EL (cell line): ENCODE results near the gene PSMB5.

Experiments
- DNase-seq: peaks from one replicate; pipeline ENCODE4 v3.0.0-alpha.2; 2016

The PSMB5 gene

GRCh38 chr14:22985894-22986507 lies 48.7 kb downstream of the PSMB5 start:
- no peak for DNase-seq

GRCh38 chr14:22984959-22985658 lies 49.6 kb downstream of the PSMB5 start:
- no peak for DNase-seq

DNA sequence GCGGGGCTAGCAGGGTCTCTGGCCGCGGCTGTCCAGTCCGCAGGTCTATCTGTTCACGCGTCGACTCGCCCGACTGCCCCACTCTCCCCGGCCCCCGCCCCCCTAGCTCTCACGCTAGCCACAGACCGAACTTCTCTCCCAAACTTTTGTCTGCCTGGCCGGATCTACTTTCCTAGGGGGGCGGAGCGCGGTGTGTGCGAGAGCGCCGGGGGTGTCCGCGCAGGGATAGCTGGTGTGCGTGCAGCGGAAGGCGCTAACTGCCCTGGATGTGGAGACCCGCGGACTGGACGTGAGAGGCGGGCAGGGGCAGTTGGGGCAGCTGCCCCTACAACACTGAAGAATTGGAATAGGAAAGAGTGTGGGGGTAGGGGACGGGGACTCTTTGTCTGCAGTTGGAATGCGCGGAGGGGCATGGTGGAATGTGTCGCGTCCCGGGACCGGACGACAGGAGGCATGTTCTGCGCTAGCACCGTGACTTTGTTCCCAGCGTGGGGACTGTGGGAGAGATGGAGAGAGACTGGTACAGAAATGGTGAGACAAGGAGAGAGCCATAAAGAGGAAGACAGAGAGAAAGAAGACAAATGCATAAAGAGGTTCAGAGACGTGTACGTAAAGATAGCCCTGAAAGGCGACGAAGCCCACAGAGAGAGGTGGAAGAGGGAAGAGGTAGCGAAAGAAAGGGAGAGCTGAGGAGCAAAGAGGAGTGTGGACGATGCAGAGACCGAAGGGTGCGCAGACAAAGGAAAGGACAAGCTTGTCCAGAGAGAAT lies 52.0 kb downstream of the PSMB5 start, which contains the start of gene AJUBA:
Gene AJUBA, minus strand, starts transcription at position 75 of the 769 bp plus-strand sequence. CDS start 285 bp downstream, outside the sequence.
- DNase-seq, result peak; percentile 97

- DNase-seq, result no peak
These were observed 52.7 kb downstream of the PSMB5 start for GRCh38 chr14:22981876-22982476.

- peak; percentile 25 for DNase-seq
These were observed 53.4 kb downstream of the PSMB5 start for GRCh38 chr14:22981090-22981875.

DNA sequence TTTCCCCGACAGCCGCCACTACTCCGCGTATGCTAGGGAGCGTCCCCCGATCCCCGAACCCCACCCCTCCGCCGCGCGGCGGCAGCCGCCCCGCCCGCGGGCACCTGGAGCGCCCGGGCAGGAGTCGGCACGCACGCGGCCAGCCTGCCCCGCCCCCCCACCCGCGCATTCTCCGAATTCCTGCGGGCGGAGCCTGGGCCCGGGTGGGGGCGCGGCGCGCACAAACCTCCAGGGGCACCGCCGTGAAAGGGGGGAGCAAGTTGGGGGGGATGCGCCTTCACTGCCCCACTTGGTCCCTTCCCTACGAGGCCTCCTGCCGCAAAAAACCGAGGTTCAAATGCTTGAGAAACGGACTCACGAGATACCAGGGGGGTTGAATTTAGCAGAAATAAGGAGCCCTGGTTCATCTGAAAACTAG lies 54.0 kb downstream of the PSMB5 start:
- DNase-seq, result peak; percentile 88

DNA sequence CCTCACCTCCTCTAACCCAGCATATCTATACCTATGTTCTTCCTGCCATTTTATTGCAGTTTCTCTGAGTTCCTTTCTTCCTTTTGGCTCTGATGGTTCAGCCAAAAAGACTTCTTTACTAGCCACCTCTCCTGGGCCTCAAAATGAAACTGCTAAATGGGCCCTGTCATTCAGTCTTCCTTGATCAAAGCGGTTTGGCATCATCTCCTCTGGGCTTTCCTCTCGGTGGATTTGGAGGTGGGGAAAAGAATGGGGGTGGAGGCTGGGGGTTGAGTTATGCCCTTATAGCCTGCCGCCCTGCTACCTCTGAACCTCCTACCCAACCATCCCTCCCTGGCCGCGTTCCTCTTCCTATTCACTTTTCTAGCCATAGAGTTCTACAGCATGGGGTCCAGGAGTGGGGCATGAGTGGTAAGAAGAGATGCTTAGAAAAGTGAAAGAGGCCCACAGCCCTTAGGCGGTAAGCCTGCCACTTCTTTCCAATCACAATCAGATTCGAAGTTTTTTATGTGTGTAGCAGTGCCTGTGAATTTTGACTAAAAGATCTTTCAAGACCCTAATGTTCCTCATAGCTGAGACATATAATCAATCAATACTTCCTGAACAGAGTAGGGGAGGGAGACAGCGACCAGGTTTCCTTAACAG lies 54.8 kb downstream of the PSMB5 start:
- DNase-seq, result peak; percentile 59

DNA sequence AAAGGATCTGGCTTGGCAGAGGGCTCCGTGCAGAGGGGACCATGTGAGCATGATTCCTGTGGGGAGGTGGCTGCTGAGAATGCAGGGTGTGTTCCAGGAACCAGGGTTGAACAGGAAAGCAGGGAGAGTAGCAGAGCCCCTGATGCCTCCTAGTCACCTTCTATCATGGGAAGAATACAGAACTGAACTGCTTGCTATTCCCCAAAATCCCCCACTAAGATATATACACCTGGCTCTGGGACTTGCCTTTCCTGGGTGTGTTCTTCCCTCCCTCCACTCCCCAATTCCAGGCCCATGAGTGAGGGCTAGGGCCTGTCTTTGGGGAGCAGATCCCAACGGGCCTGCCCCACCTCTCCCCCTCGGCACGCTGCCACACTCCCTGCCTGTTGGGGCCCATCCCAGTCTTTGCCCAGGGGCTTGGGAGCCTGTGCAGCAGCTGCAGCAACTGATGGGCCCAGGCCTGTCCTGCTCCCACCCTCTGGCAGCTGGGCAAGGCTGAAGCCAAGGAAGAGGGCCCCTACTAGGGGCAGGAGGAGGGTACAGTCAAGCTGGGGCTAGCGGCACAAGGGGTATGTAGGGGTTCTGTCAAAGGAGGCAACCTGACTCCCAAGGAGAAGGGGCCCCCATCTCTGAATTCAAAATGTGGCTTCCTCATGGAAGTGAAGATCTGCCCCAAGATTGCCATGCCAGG lies 55.6 kb downstream of the PSMB5 start:
- peak; percentile 36 for DNase-seq

DNA sequence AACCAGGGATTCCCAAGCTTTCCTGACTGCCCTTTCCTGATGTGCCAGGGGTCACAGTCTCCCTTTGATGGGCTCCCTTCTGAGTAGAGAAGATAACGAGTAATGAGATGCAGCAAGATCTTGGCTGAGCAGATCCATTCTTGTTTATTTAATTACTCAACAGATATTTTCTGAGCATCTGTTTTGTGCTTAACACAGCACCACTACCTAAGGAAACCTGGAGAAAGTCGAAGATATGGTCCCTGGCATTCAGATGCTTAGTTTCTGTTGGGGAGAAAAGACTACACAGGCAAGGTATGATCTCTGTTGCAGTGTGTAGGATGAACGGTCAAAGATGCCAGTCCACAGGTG lies 56.2 kb downstream of the PSMB5 start:
- DNase-seq, result peak; percentile 31

GRCh38 chr14:22977684-22978486 lies 56.8 kb downstream of the PSMB5 start:
- DNase-seq, result peak; percentile 97

DNA sequence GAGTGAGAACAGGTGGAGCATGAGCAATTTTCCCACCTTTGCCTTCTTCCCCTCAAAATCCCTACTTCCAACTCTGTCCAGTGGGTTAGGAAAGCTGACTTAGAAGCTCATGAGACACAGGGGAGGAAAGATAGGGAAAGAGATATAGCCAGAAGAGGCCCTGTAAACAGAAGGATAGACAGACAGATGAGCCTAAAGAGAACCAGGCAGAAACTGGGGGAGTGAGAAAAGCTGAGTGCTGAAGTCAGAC lies 57.3 kb downstream of the PSMB5 start:
- no peak for DNase-seq

- peak; percentile 80 for DNase-seq
These were observed 57.9 kb downstream of the PSMB5 start for GRCh38 chr14:22976620-22977433.
